Measurements from ENCODE around the gene ADCY6. TPM values are rescaled to one million over a fixed set of nuclear protein-coding genes. Genes with fewer than 3 reads are reported as not detected.
"Not testable (repeated sequence)": the region's sequence is repeated elsewhere in the genome, so short reads cannot be mapped to it uniquely, and the experiment has no call there.

ADCY6 gene
- total RNA-seq, 1 donor from 2014 or later: 98.0 TPM

DNA sequence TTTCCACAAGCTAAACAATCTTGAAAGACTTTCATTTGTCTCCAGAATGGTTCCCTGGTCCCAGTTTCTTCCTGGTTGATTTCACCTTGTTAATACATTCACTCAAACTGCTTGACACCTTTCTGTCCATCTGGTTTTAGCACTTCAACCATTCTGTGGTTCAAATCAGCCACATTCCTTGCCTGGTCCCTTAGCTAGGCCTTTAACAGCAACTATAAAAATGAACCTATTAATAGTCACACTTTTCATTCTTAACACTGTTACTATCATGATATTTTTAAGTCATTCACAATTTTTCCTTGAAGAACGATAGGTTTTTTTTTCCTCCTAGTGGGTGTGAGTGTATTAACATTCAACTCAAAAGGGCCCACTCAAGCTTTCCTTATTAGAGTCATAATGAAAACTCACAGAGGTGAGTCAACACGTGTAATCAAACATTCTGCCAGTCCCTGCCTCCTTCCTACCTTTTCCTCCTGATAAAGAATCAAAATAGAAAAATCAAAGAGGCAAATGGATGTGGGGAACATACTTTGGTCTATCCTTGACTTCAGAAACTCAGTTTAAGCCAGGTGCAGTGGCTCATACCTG, 38.0 kb downstream of the ADCY6 start:
- DNase-seq (ENCODE audit: low spot score): no peak

DNA sequence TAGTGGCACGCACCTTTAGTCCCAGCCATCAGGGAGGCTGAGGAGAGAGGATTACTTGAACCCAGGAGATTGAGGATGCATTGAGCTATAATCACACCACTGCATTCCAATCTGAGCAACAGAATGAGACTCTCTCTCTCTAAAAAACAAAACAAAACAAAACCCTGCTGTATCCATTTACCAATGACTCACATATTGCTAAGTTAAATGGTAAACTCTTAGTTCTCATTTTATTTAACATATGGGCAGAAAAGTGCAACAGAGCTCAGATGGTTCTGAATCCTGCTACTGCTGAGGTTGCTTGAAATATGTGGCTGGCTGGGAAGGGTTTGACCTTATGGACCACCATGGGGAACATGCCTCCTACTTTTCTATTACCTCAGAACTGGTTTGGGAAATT, 38.7 kb downstream of the ADCY6 start:
- DNase-seq (ENCODE audit: low spot score): no peak

DNA sequence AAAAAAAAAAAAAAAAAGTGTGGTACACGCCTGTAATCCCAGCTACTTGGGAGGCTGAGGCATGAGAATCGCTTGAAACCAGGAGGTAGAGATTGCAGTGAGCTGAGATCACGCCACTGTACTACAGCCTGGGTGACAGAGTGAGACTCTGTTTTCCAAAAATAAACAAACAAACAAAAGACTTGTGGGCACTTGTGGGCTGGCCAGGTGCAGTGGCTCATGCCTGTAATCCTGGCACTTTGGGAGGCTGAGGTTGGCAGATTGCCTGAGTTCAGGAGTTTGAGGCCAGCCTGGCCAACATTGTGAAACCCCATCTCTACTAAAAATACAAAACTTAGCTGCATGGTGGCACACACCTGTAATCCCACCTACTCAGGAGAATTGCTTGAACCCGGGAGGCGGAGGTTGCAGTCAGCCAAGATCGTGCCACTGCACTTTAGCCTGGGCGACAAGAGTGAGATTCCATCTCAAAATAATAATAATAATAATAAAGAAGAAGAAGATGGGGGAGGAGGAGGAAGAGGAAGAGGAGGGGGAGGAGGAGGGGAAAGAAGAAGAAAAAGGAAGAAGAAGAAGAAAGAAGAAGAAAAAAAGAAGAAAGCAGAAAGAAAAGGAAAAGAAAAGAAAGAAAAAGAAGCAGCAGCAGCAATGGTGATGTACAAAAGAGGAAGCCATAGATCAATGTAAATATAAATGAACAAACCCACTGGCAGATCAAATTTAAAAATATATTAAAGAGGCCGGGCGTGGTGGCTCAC, 44.5 kb downstream of the ADCY6 start:
- no peak for DNase-seq (ENCODE audit: low spot score)

DNA sequence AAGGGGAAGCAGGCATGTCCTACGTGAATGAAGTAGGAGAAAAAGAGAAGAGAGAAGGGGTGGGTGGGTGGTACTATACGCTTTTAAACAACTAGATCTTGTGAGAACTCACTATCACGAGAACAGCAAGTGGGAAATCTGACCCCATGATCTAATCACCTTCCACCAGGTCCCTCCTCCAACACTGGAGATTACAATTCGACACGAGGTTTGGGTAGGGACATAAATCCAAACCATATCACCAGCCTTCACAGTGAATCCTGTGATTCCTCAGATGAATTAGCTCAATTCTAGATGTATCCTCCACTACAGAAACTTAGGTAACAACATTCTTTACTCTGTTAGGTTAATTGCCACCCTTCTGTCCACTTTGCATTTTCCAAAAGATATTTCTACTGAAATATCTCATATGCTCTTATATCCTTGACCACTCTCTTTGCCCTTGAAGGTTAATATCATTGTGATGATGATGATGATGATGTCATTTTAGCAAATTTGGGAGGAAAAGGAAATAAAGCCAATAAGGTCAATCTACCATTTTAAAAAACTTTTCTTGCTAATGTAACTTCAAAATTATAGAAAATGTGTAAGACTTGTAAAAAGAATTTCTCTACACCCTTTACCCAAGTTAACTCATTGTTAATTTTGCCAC, 49.1 kb downstream of the ADCY6 start:
- no peak for DNase-seq (ENCODE audit: low spot score)

DNA sequence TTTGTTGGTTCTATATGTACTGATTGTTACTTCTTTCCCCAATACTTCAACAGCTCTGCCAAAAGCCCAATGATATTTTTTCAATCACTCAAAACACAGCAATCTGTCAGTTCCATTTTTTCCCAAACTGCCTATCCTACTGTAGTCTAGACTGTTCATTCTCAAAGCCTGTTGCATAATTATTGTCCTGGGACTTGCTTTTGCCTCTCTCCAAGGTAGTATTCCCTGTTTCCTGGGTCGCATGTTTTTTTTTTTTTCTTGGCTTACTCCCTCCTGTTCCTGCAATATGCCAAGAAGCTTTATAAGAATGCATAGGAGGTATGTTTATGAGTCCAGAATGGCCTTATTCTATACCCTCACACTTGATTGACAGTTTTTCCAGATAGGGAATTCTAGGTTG, 52.4 kb downstream of the ADCY6 start:
- DNase-seq (ENCODE audit: low spot score): no peak

DNA sequence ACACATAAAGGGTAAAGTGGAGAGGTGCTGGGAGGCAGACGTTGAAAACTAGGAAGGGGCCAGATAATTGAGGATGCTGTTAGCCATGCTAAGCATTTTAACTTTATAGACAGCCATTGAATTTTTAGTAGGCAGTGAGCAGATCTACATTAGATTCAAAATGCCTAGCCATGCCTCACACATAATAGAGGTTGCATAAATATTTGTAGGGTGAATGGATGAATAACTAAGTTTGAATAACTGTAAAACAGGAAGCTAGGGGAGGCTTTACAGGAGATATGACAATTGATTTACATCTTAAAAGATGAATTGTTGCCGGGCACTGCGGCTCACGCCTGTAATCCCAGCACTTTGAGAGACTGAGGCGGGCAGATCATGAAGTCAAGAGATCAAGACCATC, 60.1 kb downstream of the ADCY6 start:
- no peak for DNase-seq (ENCODE audit: low spot score)

DNA sequence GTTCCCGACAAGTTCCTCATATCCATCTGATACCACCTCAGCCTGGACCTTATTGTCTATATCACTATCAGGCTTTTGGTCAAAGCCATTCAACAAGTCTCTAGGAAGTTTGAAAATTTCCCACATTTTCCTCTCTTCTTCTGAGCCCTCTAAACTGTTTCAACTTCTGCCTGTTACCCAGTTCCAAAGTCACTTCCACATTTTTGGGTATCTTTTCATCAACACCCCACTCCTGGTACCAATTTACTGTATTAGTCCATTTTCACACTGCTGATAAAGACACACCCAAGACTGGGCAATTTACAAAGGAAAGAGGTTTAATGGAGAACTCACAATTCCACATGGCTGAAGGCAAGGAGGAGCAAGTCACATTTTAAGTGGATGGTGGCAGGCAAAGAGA, 68.2 kb downstream of the ADCY6 start:
- not testable (repeated sequence) for DNase-seq (ENCODE audit: low spot score)

DNA sequence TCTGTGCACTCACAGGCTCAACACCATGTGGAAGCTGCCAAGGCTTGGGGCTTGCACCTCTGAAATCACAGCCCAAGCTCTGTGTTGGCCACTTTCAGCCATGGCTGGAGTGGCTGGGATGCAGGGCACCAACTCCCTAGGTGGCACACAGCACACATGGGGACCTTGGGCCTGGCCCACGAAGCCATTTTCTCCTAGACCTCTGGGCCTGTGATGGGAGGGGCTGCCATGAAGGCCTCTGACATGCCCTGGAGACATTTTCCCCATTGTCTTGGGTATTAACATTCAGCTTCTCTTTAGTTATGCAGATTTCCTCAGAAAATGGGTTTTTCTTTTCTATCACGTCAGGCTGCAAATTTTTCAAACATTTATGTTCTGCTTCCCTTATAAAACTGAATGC, 68.7 kb downstream of the ADCY6 start:
- not testable (repeated sequence) for DNase-seq (ENCODE audit: low spot score)

DNA sequence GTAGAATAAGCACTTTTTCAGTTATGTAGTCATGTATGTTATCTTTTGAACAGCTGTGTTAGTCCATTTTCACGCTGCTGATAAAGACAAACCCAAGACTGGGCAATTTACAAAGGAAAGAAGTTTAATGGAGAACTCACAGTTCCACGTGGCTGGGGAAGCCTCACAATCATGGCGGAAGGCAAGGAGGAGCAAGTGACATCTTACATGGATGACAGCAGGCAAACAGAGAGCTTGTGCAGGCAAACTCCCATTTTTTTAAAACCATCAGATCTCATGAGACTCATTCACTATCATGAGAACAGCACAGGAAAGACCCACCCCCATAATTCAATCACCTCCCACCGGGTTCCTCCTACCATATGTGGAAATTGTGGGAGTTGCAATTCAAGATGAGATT, 69.9 kb downstream of the ADCY6 start:
- not testable (repeated sequence) for DNase-seq (ENCODE audit: low spot score)

DNA sequence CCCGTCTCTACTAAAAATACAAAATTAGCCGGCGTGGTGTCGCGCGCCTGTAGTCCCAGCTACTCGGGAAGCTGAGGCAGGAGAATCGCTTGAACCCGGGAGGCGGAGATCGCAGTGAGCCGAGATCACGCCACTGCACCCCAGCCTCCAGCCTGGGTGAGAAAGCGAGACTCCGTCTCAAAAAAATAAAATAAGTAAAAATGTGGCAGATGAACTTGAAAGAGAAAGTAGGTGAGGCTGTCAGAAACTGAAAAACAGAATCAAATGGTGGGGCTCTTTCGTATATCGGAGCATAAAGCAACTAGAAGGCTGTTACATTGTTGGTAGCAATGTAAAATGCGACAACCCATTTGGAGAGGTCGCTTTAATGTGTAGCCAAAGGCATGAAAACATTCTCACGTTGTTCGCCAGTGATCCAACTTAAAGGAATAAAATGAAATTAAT, 71.6 kb downstream of the ADCY6 start:
- no peak for DNase-seq (ENCODE audit: low spot score)

DNA sequence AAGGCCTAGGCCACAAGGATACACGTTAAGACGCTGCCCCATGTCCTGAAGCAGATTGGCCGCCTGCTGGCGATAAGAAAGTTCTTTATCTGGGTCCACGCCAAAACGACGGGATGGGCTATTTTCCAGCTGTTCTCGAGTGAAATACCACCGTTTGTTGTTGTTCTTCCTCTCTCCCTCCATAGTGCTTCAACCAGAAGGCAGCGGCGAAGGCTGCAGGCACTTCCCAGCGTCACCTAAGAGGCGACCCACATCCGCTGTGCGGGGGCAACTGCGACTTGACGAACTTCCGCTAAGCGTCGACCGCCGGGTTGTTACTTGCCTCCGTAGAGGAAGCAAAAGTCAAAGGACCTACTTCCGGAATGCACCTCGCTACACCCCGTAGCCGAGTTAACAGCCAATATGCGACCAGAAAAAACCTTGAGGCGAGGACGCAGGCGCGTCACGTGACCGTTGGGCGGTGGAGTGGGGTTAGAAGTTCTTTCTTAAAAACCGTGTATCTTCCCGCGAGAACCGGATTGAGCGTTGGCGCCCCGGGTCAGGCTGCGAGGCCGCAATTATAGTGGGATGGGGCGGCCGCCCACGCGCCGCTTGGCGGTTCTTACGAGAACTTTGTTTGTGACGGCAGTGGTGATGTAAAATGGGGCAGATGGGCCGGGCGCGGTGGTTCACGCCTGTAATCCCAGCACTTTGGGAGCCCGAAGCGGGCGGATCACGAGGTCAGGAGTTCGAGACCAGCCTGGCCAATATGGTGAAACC, 72.2 kb downstream of the ADCY6 start, which contains the start of gene CCNT1:
CCNT1 (minus strand) TSS at position 215 of the 759 bp plus-strand sequence; CDS start at position 183, 32 bp downstream.
- DNase-seq (ENCODE audit: low spot score): peak; percentile 99

Other genes with a start within 250 kb of the ADCY6 start
- gene LALBA, start 219.0 kb downstream of the ADCY6 start, total RNA-seq: not detected
- 34.0 TPM for gene KANSL2, start 106.9 kb downstream of the ADCY6 start, total RNA-seq
- 44.3 TPM for gene CCNT1, start 72.4 kb downstream of the ADCY6 start, total RNA-seq
- 59.7 TPM for gene CACNB3, start 29.4 kb upstream of the ADCY6 start, total RNA-seq
- 71.7 TPM for gene DDX23, start 63.1 kb upstream of the ADCY6 start, total RNA-seq
- 1.9 TPM for gene RND1, start 76.8 kb upstream of the ADCY6 start, total RNA-seq
- gene FKBP11, start 136.4 kb upstream of the ADCY6 start, total RNA-seq: 24.9 TPM
- gene ARF3, start 168.4 kb upstream of the ADCY6 start, total RNA-seq: 164 TPM
- 2.0 TPM for gene WNT10B, start 182.6 kb upstream of the ADCY6 start, total RNA-seq
- gene WNT1, start 189.2 kb upstream of the ADCY6 start, total RNA-seq: not detected
- 0.10 TPM for gene DDN, start 210.3 kb upstream of the ADCY6 start, total RNA-seq
- gene PRKAG1, start 229.7 kb upstream of the ADCY6 start, total RNA-seq: 72.6 TPM

All from ureter (tissue), 1 donor.